22Rv1 (cell line): Measurements from ENCODE around the gene HOXA9.

Experiments
- H3K27ac ChIP-seq: fragments of 450-650 bp; 2 replicates; pipeline ENCODE4 v1.5.1; 2017
- ZFX ChIP-seq: fragments of 450-650 bp; IDR thresholded peaks from 2 replicates; pipeline ENCODE4 v1.6.1; 2017; ENCODE audit warnings: antibody characterized with exemption, borderline replicate concordance
- TF ChIP-seq, protein P1 (sequence below): fragments of 450-650 bp; IDR thresholded peaks from 2 replicates; pipeline ENCODE4 v1.5.1; 2017; ENCODE audit warnings: mild to moderate bottlenecking

HOXA9 gene

DNA sequence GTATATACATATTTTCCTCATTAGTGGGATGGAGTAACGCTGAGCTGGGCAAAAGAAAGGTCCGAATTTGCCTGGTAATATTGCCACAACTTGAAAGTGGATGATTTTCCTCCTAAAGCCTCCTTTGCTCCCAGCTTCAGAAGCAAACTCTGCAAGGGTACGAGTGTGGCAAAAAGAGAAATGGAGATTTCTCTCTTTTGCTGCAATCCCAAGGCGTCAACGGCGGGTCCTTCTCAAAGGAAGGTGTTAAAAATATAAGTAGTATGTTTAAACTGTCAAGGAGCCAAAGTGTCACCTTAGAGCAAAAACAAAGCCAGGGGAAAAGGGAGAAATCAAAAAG, 50.5 kb downstream of the HOXA9 start:
- no peak for TF ChIP-seq ZFX
- TF ChIP-seq, protein P1, sequence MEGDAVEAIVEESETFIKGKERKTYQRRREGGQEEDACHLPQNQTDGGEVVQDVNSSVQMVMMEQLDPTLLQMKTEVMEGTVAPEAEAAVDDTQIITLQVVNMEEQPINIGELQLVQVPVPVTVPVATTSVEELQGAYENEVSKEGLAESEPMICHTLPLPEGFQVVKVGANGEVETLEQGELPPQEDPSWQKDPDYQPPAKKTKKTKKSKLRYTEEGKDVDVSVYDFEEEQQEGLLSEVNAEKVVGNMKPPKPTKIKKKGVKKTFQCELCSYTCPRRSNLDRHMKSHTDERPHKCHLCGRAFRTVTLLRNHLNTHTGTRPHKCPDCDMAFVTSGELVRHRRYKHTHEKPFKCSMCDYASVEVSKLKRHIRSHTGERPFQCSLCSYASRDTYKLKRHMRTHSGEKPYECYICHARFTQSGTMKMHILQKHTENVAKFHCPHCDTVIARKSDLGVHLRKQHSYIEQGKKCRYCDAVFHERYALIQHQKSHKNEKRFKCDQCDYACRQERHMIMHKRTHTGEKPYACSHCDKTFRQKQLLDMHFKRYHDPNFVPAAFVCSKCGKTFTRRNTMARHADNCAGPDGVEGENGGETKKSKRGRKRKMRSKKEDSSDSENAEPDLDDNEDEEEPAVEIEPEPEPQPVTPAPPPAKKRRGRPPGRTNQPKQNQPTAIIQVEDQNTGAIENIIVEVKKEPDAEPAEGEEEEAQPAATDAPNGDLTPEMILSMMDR, result no peak
- no peak overlapping the region for H3K27ac ChIP-seq

DNA sequence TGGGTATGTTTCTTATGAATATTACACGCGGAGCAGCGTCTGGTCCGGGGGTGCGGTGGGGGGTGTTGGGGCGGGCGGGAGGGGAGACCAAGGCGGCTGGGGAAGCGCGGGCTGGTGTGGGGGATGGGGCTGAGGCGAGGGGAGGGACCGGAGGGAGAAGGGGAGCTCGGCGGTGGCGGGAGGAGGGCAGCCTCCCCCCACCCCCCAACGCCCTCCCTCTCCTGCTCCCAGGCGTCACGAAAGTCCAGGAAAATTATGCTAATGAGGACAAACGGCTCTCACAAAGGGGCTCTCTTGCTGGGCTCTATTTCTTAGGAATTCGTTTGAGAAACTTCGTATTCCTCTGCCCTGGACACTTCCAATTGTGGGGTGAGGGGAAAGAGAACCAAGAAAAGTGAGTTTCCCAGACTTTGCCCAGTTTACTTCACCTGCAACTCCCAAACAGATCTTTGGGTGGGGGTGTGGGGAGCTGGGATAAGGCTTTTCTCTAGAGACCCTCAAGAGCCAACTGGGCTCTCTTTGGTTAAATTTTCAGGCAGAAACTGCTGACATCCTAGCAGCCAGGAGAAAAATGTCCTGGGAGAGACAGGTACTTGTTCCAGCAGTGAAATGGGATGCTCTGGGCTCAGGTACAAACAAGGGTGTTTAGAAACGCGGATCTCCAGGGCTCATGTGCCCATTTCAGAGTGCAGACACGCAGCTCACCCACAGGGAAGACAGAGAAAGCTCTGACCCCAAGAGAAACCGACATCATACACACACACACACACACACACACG, 51.2 kb downstream of the HOXA9 start:
- no peak overlapping the region for H3K27ac ChIP-seq
- no peak for TF ChIP-seq ZFX
- TF ChIP-seq, protein P1, result no peak

DNA sequence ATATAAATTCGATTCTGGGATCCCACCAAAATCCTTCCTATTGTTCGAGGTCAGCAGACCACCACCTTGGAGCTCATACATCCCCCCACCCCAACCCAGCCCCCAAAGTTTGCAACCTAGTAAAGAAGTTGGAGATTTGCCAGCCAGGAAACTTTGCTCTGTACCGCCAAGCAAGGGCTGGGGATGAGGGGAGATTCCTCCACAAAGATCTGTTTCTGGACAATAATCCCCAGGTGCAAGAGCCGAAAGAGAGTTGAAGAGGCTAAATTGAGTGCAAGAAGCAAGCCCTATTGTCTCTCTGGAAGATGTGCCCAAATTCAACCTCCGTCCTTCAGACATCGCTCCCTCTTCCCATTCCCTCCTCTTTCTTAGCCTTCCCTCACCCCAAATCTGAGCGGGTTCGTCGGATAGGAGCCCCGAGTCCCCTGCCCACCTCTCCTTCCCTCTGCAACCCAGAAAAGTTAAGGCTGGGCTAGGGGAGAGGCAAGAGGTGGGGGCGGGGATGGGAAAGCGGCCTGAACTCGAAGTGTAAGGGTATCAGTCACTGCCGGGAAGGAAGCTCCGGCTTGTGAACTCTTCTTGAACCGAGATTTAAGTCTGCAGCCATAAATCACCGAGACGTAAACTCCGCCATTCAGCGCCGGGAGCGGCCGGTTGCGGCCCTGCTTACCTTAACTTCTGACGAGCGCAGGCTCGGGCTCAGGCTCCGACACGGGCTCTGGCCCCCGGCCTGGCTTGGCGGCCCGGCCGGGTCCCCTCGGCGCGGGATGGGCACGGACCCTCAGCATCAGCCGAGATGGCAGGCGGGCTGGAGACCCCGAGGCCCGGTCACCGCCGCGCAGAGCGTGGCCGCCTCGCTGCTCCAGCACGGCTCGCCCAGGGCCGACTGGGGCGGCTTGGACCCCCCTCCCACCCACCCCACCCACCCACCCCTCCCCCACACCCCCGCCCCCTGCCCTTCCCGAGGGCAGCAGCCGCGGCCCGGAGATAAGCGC, 52.1 kb downstream of the HOXA9 start:
- H3K27ac ChIP-seq, result no peak overlapping the region
- TF ChIP-seq, protein P1, result no peak
- no peak for TF ChIP-seq ZFX
